HG03060 (cell line): ENCODE measurements around the gene PRKG1.

Experiments used
- ATAC-seq: cut with Tn5 transposase; IDR thresholded peaks from one replicate; pipeline ENCODE4 v1.9.1; 2021; ENCODE audit warnings: low read depth, moderate number of reproducible peaks; ENCODE audit not compliant: unreplicated experiment

Gene PRKG1

GRCh38 chr10:52308251-52309031 is 1234.2 kb downstream of the PRKG1 start:
- ATAC-seq: no peak

GRCh38 chr10:52312942-52313255 is 1238.6 kb downstream of the PRKG1 start:
- no peak for ATAC-seq

- ATAC-seq: no peak
These were observed 1239.1 kb downstream of the PRKG1 start for GRCh38 chr10:52313256-52313932.

- ATAC-seq: no peak
These were observed 1239.9 kb downstream of the PRKG1 start, which contains the start of gene DKK1 for GRCh38 chr10:52313933-52314821. DKK1 (plus strand) TSS chr10:52314281; CDS start chr10:52314435, 154 bp downstream.

- ATAC-seq: no peak
These were observed 1240.7 kb downstream of the PRKG1 start for GRCh38 chr10:52314822-52315552.

GRCh38 chr10:52316001-52316400 is 1241.7 kb downstream of the PRKG1 start:
- no peak for ATAC-seq

GRCh38 chr10:52316500-52316899 is 1242.2 kb downstream of the PRKG1 start:
- ATAC-seq: no peak

GRCh38 chr10:52318136-52318701 is 1243.9 kb downstream of the PRKG1 start:
- ATAC-seq: no peak

- no peak for ATAC-seq
These were observed 1244.7 kb downstream of the PRKG1 start for GRCh38 chr10:52318822-52319464.

GRCh38 chr10:52319926-52320325 is 1245.6 kb downstream of the PRKG1 start:
- no peak for ATAC-seq

GRCh38 chr10:52322323-52322722 is 1248.0 kb downstream of the PRKG1 start:
- ATAC-seq: no peak

GRCh38 chr10:52322936-52323335 is 1248.6 kb downstream of the PRKG1 start:
- ATAC-seq: no peak

GRCh38 chr10:52326382-52326781 is 1252.1 kb downstream of the PRKG1 start:
- no peak for ATAC-seq

- ATAC-seq: no peak
These were observed 1257.5 kb downstream of the PRKG1 start for GRCh38 chr10:52331638-52332364.

GRCh38 chr10:52332815-52333214 is 1258.5 kb downstream of the PRKG1 start:
- ATAC-seq: no peak

GRCh38 chr10:52334595-52334994 is 1260.3 kb downstream of the PRKG1 start:
- ATAC-seq: no peak

GRCh38 chr10:52335665-52336064 is 1261.4 kb downstream of the PRKG1 start:
- ATAC-seq: no peak

- ATAC-seq: no peak
These were observed 1262.9 kb downstream of the PRKG1 start for GRCh38 chr10:52337225-52337624.

- ATAC-seq: no peak
These were observed 1269.2 kb downstream of the PRKG1 start for GRCh38 chr10:52343439-52343838.
